GOT3 (cell line): ENCODE data around the gene SRGN.
"Not testable (repeated sequence)": the region's sequence is repeated elsewhere in the genome, so short reads cannot be mapped to it uniquely, and the experiment has no call there.

Experiments
- DNase-seq: peaks from one replicate; lab custom pipeline; 2025; ENCODE audit warnings: mixed read lengths; lab: John Stamatoyannopoulos, UW

SRGN gene

DNA sequence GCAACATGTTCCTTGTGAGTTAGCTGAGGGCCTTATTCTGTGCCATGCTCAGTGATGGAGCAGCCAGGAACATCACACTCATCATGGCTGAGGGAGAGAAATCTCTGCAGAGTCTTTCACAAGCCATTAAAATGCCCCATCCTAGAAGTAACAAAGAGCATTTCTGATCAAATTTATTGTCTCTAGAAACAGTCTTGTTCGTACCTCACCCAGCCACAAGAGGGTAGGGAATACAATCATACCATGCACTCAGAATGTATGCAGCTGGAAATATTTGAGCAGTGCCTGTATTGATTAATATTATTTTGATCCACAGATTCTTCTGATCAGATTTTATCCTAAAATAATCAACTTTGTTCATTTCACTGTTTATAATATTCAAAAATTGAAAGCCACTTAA is 53.4 kb downstream of the SRGN start:
- DNase-seq, result no peak

DNA sequence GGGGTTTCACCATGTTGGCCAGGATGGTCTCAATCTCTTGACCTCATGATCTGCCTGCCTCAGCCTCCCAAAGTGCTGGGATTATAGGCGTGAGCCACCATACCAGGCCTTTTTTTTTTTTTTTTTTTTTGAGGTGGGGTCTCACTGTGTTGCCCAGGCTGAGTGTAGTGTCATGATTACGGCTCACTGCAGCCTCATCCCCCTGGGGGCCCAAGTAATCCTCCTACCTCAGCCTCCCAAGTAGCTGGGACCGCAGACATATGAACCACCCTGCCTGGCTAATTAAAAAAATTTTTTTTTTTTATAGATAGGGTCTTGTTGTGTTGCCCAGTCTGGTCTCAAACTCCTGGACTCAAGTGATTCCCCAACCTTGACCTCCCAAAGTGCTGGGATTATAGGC is 54.2 kb downstream of the SRGN start:
- not testable (repeated sequence) for DNase-seq

DNA sequence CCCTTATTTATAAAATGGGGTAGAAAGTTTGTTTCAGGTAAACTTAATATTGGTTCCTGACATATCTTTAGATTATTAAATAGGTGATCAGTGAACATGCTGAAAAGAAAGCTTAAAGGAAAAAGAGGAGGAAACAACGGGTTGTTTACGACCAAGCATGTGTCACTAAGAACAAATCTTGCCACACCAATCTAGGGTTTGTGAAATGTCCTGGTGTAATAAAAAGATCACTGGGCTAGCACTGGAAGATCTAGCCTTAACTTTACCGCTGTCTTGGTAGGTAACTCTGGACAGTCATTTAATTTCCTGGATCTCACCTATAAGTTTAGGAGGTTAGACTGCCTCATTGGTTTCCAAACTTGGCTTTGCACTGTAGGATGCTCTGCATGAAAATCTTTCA is 55.1 kb downstream of the SRGN start:
- DNase-seq, result no peak

GRCh38 chr10:69145329-69145728 is 57.4 kb downstream of the SRGN start:
- DNase-seq, result no peak

DNA sequence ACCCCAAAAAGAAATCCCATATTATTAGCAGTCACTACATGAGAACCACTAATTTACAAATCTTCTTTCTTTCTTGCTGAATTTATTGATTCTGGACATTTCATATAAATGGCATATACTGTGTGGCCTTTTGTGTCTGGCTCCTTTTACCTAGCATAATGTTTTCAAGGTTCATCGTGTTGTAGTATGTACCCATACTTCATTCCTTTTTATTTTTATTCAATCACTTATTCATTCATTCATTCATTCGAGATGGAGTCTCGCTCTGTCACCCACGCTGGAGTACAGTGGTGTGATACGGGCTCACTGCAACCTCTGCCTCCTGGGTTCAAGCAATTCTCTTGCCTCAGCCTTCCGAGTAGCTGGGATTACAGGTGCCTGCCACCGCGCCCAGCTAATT is 58.0 kb downstream of the SRGN start:
- no peak for DNase-seq

- no peak for DNase-seq
These were observed 58.9 kb downstream of the SRGN start for GRCh38 chr10:69146759-69147158.

DNA sequence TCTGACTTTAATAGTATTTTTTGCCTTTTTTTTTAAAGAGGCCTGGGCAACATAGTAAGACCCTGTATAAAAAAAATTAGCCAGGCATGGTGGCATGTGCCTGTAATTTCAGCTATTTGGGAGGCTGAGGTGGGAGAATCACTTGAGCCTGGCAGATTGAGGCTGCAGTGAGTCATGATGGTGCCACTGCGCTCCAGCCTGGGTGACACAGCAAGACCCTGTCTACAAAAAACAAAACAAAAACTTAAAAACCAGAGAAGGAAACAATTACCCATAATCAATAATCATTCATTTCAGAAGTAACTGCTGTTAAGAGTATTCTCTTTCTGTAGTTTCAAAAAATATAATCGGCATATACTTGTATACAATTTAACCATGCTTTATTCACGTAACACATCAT is 64.1 kb downstream of the SRGN start:
- no peak for DNase-seq

GRCh38 chr10:69153227-69153626 is 65.3 kb downstream of the SRGN start:
- no peak for DNase-seq
